GM18498 (cell line): ENCODE data around the gene IL22RA1.

Experiments
- ATAC-seq: cut with Tn5 transposase; IDR thresholded peaks from one replicate; pipeline ENCODE4 v1.9.1; 2021; ENCODE audit warnings: mild to moderate bottlenecking, moderate library complexity; ENCODE audit not compliant: unreplicated experiment

Gene IL22RA1, protein sequence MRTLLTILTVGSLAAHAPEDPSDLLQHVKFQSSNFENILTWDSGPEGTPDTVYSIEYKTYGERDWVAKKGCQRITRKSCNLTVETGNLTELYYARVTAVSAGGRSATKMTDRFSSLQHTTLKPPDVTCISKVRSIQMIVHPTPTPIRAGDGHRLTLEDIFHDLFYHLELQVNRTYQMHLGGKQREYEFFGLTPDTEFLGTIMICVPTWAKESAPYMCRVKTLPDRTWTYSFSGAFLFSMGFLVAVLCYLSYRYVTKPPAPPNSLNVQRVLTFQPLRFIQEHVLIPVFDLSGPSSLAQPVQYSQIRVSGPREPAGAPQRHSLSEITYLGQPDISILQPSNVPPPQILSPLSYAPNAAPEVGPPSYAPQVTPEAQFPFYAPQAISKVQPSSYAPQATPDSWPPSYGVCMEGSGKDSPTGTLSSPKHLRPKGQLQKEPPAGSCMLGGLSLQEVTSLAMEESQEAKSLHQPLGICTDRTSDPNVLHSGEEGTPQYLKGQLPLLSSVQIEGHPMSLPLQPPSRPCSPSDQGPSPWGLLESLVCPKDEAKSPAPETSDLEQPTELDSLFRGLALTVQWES

DNA sequence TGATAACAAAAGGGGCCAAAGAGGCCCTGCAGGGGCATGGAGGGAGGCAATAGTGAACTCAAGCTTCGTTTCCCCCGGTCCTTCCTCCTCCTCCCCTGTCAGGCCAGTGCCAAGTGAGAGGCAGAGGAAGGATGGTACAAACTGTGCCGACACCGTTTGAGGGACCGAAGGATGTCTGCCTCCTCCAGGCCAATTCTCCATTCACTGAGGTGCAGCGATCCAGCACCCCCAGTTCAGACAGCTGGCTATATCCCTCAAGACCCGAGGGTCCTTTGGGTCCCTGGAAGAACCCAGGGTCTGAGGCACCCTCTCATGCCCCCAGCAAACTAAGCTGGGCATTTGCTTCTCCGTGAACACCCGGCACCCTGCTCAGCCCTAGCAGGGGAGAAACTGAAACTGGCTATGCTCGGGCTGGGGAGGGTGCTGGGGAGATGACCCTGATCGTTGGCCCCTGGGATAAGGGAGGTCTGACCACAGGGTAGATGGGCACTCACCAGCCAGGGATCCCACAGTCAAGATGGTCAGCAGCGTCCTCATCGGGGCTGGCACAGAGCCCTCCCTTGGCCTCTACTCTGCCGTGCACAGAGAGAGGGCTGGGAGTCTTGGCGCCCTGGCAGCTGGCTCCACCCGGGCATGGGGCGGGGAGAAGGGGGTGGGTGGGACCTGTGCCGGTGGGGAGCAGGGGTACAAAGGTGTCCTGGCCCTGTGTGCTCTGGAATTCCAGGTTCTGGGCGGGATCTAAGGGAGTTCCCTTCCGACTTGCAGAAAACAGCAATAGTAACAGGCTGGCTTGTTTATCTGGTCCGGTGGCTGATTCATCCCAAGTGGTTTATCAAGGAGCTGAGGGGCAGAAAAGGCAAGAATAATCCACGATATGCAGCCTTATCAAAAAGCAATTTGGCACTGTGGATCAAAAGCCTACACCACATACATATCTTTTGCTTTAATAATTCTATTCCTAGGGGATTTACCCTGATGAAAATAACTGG lies at the start of gene IL22RA1:
IL22RA1 (minus strand) TSS at position 595 of the 989 bp plus-strand sequence; CDS start at position 537, 58 bp downstream.
- no peak for ATAC-seq

DNA sequence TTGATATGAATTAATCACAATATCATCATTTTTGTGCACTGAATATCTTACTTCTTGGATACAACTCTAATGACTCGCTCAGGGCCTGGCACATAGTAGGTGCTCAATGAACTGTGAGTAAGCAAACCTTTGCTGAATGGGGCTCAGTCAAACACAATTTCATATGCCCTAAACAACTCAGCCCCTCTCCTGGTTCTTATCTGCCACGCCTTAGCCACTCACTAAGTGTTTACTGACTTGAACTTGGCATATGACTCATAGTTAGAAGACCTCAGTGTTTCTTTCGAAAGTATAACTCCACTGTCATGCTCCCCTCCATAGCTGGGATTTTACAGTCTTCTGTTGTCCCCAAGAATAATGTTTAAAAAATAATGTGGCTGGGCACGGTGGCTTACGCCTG lies 48.9 kb upstream of the IL22RA1 start:
- no peak for ATAC-seq

DNA sequence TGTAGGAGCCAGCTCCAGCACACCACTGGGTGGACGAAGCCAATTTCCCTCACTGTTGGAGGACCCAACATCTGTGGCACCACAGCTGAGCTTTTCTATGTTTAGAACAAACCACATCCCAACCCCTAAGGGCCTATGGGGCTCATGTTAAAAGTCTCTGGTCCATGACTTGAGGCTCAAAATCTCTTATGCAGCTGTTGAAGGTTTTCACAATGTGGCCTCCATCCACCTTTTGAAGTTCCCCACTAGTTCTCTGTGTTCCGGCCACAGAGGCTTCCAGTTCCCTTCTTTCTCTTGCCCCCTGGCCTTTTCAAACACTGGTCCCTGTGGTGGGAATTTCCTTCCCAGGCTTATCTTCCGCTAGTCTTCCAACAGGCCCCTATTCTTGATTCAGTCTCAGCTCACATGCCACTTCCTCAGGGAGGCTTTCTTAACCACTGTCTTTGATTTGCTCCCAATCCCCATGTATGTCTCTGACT lies 48.1 kb upstream of the IL22RA1 start:
- ATAC-seq = peak; percentile 41

DNA sequence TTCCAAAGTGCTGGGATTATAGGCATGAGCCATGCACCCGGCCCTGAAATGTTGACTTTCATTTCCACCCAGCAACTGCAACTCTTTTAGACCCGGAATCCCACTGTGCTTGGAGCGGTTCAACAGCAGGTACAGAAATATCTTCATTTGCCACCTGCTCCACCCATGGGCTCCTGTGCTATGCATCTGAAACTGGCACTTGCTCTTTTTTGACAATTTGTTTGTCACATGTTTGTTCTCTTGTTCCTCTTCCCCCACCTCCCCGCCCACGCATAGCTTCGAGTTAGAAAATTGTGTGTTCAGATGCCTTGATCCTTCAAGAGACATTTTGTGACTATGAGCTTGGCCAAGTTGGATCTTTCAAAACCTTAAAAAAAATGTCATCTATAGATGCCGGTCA lies 46.6 kb upstream of the IL22RA1 start:
- ATAC-seq = peak; percentile 27

DNA sequence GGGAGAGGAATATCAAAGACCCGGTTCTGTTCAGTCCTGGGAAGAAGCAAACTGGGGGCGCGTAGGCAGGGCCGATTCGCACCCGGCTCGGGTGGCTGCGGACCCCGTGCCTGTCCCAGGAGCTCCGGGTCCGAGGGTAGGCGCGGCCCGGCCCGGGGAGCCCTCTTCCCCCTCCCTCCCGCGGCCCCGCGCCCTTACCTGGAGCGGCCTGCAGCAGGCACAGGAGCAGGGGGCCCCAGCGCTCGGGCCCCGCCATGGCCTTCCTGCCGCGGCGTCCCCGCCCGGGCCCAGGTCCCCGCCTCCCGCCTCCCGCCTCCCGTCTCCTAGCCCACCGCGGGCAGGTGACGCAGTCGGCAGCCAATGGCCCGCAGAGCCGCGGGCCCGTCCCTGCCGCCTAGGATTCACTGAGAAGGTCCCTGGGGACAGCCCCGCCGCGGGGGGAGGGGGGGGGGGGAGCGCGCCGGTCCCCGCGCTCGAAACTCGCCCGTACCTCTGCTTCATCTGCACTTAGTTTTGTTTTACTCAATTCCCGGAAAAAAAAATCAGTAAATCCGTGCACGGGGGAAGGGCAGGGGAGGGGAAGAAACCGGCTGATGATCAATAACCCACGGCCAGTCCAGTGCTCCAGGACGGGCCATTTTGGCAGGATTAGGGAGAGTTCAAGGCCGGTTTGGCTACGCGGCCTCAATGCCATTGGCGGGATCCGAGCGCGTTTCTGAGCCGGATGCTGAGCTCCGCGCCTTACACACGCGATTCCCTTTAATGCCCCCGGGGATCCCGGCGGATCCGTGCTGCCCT lies 44.3 kb upstream of the IL22RA1 start, which contains the start of gene IFNLR1:
IFNLR1 (minus strand) TSS at position 297 of the 798 bp plus-strand sequence; CDS start at position 256, 41 bp downstream.
- ATAC-seq = peak; percentile 44

DNA sequence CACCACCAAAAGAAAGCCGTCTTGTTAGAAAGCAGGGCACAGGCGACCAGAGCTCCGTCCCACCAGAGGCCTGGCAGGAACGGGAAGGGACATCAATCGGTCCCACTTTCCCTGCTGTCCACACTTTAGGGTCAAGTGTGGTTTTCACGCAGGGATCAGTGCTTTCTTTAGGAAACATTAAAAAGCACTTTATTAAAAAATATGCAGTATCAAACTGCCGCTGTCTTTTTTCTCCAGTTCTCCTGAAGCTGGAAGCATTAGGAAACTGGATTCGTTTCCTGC lies 43.7 kb upstream of the IL22RA1 start:
- ATAC-seq = no peak

DNA sequence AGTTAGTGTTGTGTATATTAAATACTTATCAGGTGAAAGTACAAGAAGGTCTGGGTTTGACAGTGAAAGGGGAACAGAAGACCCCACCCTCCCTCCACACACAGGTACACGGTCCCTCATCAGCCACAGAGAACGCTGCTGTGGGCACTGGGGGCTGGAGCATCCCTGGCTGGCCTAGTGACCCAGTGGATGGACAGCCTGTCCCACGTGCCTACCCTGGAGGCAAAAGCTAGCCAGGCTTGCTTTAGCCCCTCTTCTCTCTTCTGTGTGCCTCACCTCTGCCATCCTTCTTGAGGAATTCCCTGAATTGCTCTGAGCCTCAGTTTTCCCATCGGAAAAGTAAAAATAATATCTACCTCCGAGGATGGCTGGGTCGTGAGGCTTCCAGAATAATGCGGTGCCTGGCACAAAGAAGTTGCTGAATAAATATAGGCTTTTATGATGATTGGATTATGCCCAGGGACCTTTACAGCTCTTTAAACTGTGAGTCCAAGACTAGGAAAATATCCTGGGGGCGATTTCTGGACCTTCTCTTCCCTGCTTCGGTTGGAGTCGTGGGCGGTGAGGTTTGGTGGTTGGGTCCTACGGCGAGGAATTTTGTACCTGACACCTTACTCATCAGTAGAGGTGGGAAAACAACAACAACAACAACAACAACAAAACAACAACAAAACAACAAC lies 43.2 kb upstream of the IL22RA1 start:
- ATAC-seq = no peak

DNA sequence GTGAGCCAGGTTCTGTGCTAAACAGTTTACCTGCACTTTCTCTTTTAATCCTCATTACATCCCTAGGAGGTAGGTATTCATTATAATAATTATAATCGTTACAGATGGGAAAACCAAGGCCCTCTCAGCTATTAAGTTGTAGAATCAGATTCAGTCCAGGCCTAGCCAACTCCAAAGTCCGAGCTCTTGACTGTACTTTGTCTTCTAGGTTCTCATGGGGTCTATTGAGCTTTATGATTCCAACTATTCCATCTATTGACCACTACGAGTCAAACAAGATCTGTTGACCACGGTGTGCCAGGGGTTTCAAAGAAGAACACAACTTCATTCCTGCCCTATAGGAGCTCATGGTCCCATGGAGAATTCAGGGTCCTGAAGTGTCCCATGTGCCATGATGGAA lies 42.1 kb upstream of the IL22RA1 start:
- ATAC-seq = no peak

DNA sequence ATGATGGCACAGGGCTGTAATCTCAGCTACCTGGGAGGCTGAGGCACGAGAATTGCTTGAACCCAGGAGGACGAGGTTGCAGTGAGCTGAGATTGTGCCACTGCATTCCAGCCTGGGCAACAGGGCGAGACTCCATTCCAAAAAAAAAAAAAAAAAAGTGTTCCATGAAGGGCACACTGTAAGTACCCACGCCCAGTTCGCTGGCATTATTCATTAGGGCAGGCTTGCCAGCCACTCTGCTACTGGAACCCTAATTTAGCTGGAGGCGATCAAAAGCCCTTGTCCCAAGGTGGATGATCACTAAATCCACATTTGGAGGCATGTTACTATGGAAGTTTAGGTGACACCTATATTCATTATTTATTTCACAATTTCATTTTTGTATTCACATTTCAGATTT lies 39.1 kb upstream of the IL22RA1 start:
- ATAC-seq = no peak

DNA sequence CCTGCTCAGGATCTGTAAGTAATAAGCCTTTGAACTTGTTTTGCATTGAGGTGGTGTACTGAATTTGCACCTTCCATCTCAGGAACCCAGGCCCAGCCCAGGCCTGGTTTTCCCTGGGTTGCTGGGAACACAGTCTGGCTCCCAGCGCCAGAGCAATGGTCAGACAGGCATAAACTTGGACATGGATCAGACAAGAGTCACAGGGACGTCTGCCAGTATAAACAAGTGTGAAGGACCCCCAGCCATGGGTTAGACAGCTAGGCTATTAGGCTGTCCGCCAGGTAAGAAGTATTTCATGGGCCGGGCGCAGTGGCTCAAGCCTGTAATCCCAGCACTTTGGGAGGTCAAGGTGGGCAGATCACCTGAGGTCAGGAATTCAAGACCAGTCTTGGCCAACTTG lies 38.7 kb upstream of the IL22RA1 start:
- no peak for ATAC-seq

DNA sequence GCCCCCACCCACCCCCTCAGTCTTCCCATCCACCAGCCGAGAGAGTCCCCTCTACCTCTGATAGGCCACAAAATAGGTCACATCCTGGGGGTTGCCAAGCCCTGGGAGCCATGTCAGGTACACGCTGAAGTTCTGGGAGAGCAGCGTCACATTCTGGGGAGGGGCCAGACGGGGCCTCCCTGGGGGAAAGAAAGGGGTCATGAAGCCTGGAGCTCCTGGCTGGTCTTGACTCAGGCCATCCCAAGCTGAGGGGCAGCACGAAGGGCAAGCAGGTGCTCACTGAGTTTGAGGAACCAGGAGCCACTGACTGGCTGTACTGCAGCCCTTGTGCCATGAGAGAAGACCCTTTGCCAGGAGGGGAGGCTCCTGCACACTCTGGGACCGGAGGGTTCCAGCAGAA lies 37.7 kb upstream of the IL22RA1 start:
- ATAC-seq = no peak

DNA sequence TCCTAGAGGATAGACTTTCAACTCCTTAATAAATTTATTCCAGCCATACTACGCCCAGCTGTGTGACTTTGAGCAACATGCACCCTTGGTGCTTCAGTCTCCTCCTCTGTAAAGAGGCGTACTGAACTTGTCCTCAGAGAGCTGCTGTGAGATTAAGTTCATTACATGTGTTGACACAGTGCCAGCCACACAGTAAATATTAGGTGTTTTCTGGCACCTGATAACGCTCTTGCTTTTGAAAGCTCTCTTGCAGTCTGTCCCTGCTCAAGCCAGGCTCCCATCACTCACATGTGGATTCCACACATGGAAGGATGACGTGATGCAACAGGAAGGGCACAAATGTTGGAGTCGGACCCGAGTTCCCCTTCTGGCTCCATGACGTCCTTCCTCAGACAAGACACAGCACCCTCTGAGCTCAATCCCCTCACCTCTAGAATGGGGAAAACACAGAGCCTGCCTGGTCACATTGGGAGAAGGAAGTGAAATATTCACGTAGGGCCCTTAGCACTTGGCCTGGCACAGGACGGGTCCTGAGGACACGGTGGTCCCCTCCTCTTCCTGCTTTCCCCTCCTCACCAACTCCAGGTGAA lies 36.4 kb upstream of the IL22RA1 start:
- no peak for ATAC-seq

DNA sequence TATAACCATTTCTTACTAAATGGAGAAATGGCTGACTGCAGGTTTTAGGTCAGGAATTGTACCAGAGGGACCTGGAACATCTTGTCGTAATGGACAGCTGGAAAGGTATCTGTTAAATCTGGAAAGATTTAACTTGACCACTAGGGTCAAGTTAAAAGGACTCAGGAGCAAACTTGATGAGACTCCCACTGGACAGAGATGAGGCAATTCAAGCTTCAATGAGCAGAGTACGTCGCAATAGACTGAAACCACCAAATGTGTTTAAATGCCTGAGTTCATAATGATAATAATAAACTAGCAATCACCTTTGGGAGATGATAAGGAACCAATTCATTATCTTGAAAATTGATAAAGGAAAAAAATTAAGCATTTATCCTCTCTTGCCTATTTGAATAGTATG lies 35.5 kb upstream of the IL22RA1 start:
- ATAC-seq = no peak

DNA sequence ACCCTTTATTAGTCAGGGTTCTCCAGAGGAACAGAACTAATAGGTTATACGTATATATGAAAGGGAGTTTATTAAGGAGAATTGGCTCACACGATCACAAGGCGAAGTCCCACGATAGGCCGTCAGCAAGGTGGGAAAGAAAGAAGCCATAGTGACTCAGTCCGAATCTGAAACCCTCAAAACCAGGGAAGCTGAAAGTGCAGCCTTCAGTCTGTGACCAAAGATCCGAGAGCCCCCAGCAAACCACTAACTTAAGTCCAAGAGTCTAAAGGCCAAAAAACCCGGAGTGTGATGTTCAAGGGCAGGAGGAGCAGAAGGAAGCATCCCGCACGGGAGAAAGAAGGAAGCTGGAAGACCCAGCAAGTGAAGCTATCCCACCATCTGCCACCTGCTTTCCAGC lies 34.2 kb upstream of the IL22RA1 start:
- ATAC-seq = no peak

DNA sequence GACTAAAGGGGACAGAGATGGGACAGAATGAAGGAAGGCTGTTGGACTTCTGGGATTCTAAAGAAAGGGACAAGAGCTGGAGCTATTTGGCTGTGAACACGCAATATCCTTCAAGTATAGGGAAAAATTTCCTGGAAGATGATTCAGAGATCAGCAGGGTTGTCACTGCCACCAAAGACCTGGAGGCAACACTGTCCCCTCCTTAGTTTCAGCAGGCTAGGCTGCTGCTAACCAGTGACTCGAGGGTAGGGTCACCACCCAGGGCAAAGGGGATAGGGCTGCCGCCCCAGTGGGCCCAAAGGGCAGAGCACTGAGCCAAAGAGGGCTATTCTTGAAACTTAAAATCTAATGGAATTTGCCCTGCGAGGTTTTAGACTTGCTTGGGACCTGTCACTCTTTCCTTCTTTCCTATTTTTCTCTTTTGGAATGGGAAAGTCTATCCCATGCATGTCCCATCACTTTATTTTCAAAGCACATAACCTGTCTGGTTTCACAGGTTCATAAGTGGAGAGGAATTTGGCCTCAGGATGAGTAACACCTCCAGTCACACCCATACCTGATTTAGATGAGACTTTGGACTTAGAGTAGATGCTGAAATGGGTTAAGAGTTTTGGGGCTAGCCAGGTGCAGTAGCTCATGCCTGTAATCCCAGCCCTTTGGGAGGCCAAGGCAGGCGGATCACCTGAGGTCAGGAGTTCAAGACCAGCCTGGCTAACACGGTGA lies 32.3 kb upstream of the IL22RA1 start:
- no peak for ATAC-seq

DNA sequence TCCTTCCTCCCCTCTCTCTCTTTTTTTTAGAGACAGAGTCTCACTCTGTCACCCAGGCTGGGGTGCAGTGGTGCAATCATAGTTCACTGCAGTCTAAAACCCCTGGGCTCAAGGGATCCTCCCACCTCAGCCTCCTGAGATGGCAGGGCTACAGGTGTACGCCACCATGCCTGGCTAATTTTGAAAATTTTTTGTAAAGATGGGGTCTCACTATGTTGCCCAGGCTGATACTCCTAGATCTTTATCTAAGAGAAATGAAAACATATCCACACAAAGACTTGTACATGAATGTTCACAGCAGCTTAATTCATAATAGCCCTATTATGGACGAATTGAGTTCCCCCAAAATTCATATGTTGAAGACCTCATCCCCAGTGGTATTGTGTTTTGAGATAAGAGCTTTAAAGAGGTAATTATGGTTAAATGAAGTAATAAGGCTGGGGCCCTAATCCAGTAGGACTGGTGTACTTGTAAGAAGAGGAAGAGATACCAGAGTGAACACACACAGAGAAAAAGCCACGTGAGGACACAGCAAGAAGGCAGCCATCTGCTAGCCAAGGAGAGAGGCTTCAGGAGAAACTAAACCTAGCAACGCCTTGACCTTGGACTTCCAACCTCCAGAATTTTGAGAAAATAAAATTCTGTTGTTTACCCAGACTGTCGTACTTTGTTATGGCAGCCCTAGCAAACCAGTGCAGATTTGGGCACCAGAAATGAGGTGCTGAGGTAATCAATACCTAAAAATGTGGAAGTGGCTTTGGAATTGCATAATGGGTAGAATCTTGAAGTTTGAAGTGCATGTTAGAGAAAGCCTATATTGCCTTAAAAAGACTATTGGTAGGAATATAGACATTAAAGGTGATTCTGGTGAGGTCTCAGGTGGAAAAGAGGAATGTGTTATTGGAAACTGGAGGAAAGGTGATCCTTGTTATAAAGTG lies 31.0 kb upstream of the IL22RA1 start:
- ATAC-seq = no peak

DNA sequence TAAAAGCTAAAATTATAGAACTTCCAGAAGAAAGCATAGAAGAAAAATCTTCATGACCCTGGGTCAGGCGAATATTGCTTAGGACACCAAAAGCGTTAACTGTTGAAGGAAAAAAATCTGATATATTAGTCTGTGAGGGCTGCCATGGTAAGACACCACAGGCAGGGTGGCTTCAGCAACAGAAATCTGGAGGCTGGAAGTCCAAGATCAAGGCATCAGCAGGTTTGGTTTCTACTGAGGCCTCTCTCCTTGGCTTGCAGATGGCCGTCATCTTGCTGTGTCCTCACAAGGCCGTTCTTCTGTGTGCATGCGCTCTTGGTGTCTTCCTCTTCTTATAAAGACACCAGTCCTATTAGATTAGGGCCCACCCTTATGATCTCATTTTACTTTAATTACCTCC lies 29.7 kb upstream of the IL22RA1 start:
- ATAC-seq = no peak

DNA sequence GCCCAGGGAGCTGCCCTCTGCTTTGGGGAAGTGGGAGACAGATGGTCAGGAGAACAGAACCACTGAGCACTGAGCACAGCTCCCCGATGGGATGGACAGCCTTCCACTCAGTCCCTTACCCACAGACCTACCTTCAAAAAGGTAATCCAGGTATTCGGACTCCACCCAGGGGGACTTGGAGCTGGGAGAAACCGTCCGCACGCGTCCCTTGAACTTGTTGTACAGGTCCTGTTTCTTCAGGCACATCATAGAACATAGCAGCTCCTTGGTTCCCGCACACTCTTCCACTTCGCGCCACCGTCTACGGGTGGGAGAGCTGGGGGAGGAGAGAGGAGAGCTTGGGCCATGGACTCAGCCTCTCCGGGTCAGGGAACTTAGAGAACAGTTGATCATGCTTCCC lies 26.3 kb upstream of the IL22RA1 start:
- no peak for ATAC-seq
